ENCODE data around the gene ATP6V1C2. TPM values are rescaled to one million over a fixed set of nuclear protein-coding genes. Genes with fewer than 3 reads are reported as not detected.
A peak's percentile ranks its signal among the peaks of the same experiment; 100 is the strongest.

ATP6V1C2 gene
- total RNA-seq, 5 donors from 2014 or later (not counting 1 experiment from before 2014, with no cell fraction given) = 0.36 TPM; not detected in 4

GRCh38 chr2:10786240-10786982 is 65.0 kb downstream of the ATP6V1C2 start:
- Mint-ChIP-seq H3K4me1 (peaks cover 0 to 20% (median 2%) of the 10 kb centered on the region in 3 donors), H3K4me3 (no peak overlapping the region), H3K36me3 (peaks cover 81% of the 10 kb centered on the region), H3K27ac (no peak overlapping the region), H3K9me3 (no peaks in the 10 kb centered on the region), H3K27me3 (no peaks in the 10 kb centered on the region)
- no peak for ATAC-seq (replicated peaks in 1 of 4)
- Histone ChIP-seq H3K4me1 (ENCODE audit: control insufficient read depth in 1 of 2, extremely low read depth in 1 of 2, insufficient read depth in 2 of 2, low read length in 2 of 2) (peaks cover 0 to 7% of the 10 kb centered on the region in 2 experiments), H3K27me3 (replicated peaks in 1 of 2; ENCODE audit: control insufficient read depth in 2 of 2, extremely low read depth in 1 of 2, insufficient read depth in 2 of 2, low read length in 1 of 2) (no peaks in the 10 kb centered on the region), H3K9me3 (no peaks in the 10 kb centered on the region), H3K4me3 (ENCODE audit: control insufficient read depth in 1 of 2, extremely low read depth in 1 of 2, low read length in 1 of 2) (no peak overlapping the region), H3K36me3 (ENCODE audit: control insufficient read depth in 2 of 2, extremely low read depth in 1 of 2, insufficient read depth in 1 of 2, low read length in 1 of 2) (peaks cover 37 to 86% of the 10 kb centered on the region in 2 donors), H3K27ac (ENCODE audit: low read length) (no peak overlapping the region)
- ChIA-PET POLR2A (no interaction called here), CTCF (no interaction called here)
- WGBS (ENCODE audit: insufficient coverage) = 100% methylated on average over 1 of the region's 12 CpGs
- DNase-seq = no peak

GRCh38 chr2:10787176-10787968 is 65.9 kb downstream of the ATP6V1C2 start:
- ATAC-seq (replicated peaks in 1 of 4) = no peak
- no peaks in the 10 kb centered on the region for H3K9me3 ChIP-seq
- WGBS (ENCODE audit: insufficient coverage) = 75% methylated on average over 11 of the region's 20 CpGs
- Mint-ChIP-seq H3K27me3 (no peaks in the 10 kb centered on the region), H3K27ac (no peak overlapping the region), H3K4me3 (no peak overlapping the region), H3K9me3 (no peaks in the 10 kb centered on the region), H3K36me3 (peaks cover 75% of the 10 kb centered on the region), H3K4me1 (peaks cover 0 to 30% (median 11%) of the 10 kb centered on the region in 3 donors)
- peaks cover 35 to 84% of the 10 kb centered on the region in 2 donors for H3K36me3 ChIP-seq (ENCODE audit: control insufficient read depth in 2 of 2, extremely low read depth in 1 of 2, insufficient read depth in 1 of 2, low read length in 1 of 2)
- H3K27me3 ChIP-seq (replicated peaks in 1 of 2; ENCODE audit: control insufficient read depth in 2 of 2, extremely low read depth in 1 of 2, insufficient read depth in 2 of 2, low read length in 1 of 2) = no peaks in the 10 kb centered on the region
- no peak overlapping the region for H3K27ac ChIP-seq (ENCODE audit: low read length)
- H3K4me1 ChIP-seq (ENCODE audit: control insufficient read depth in 1 of 2, extremely low read depth in 1 of 2, insufficient read depth in 2 of 2, low read length in 2 of 2) = peaks cover 0 to 7% of the 10 kb centered on the region in 2 experiments
- H3K4me3 ChIP-seq (ENCODE audit: control insufficient read depth in 1 of 2, extremely low read depth in 1 of 2, low read length in 1 of 2) = no peak overlapping the region
- ChIA-PET CTCF (no interaction called here), POLR2A (no interaction called here)
- DNase-seq = peak in 19 of 35 experiments; percentile 8 to 41 (median 19)

GRCh38 chr2:10788855-10789254 is 67.4 kb downstream of the ATP6V1C2 start:
- H3K27me3 Mint-ChIP-seq = no peaks in the 10 kb centered on the region
- no peak for DNase-seq
- POLR2A ChIA-PET = no interaction called here
- no peak overlapping the region for H3K4me3 Mint-ChIP-seq
- WGBS (ENCODE audit: insufficient coverage) = 91% methylated on average over 3 of the region's 8 CpGs
- no peak overlapping the region for H3K27ac Mint-ChIP-seq
- no peak for ATAC-seq (replicated peaks in 1 of 4)
- H3K4me1 Mint-ChIP-seq = peaks cover 0 to 39% (median 15%) of the 10 kb centered on the region in 3 donors
- Histone ChIP-seq H3K4me3 (ENCODE audit: control insufficient read depth in 1 of 2, extremely low read depth in 1 of 2, low read length in 1 of 2) (no peak overlapping the region), H3K27me3 (replicated peaks in 1 of 2; ENCODE audit: control insufficient read depth in 2 of 2, extremely low read depth in 1 of 2, insufficient read depth in 2 of 2, low read length in 1 of 2) (no peaks in the 10 kb centered on the region), H3K27ac (ENCODE audit: low read length) (no peak overlapping the region), H3K9me3 (no peaks in the 10 kb centered on the region), H3K4me1 (ENCODE audit: control insufficient read depth in 1 of 2, extremely low read depth in 1 of 2, insufficient read depth in 2 of 2, low read length in 2 of 2) (peaks cover 0 to 10% of the 10 kb centered on the region in 2 experiments), H3K36me3 (ENCODE audit: control insufficient read depth in 2 of 2, extremely low read depth in 1 of 2, insufficient read depth in 1 of 2, low read length in 1 of 2) (peaks cover 42 to 90% of the 10 kb centered on the region in 2 donors)
- H3K36me3 Mint-ChIP-seq = peaks cover 70% of the 10 kb centered on the region
- CTCF ChIA-PET = interaction anchor here in 1 of 2 donors (0.7 to 1.2 kb wide), 4 partner anchors 9 to 794 kb away, joined by 3 to 4 read pairs (median 4); partner anchors contain the start of gene PDIA6
- no peaks in the 10 kb centered on the region for H3K9me3 Mint-ChIP-seq

- Histone ChIP-seq H3K9me3 (no peaks in the 10 kb centered on the region), H3K4me3 (ENCODE audit: control insufficient read depth in 1 of 2, extremely low read depth in 1 of 2, low read length in 1 of 2) (peak overlapping the region in 1 of 2 donors; percentile 8), H3K27me3 (replicated peaks in 1 of 2; ENCODE audit: control insufficient read depth in 2 of 2, extremely low read depth in 1 of 2, insufficient read depth in 2 of 2, low read length in 1 of 2) (no peaks in the 10 kb centered on the region), H3K27ac (ENCODE audit: low read length) (peak overlapping the region; percentile 71), H3K36me3 (ENCODE audit: control insufficient read depth in 2 of 2, extremely low read depth in 1 of 2, insufficient read depth in 1 of 2, low read length in 1 of 2) (peaks cover 35 to 83% of the 10 kb centered on the region in 2 donors), H3K4me1 (ENCODE audit: control insufficient read depth in 1 of 2, extremely low read depth in 1 of 2, insufficient read depth in 2 of 2, low read length in 2 of 2) (peaks cover 0 to 10% of the 10 kb centered on the region in 2 experiments)
- peak overlapping the region; percentile 64 to 92 for H3K27ac Mint-ChIP-seq
- ChIA-PET CTCF (interaction anchor here in 1 of 2 donors (0.5 kb wide), 1 partner anchor 7 kb away, joined by 4 read pairs; no protein-coding TSS in a partner anchor), POLR2A (interaction anchor here in 1 of 2 donors (0.6 to 1.1 kb wide), 2 partner anchors 22 to 1539 kb away, joined by 3 to 4 read pairs; partner anchors contain the start of gene PDIA6)
- peaks cover 62% of the 10 kb centered on the region for H3K36me3 Mint-ChIP-seq
- H3K9me3 Mint-ChIP-seq = no peaks in the 10 kb centered on the region
- H3K4me1 Mint-ChIP-seq = peaks cover 0 to 39% (median 15%) of the 10 kb centered on the region in 3 donors
- peak overlapping the region; percentile 13 to 77 (median 43) for H3K4me3 Mint-ChIP-seq
- H3K27me3 Mint-ChIP-seq = no peaks in the 10 kb centered on the region
- DNase-seq (peak in 8 of 35 experiments; percentile 15 to 55 (median 18)), ATAC-seq (replicated peaks in 1 of 4) (peak; percentile 59 to 75 (median 70))
- 72% methylated on average over 3 of the region's 6 CpGs for WGBS (ENCODE audit: insufficient coverage)
Measured at GRCh38 chr2:10790228-10790973, 69.0 kb downstream of the ATP6V1C2 start.

- peaks cover 22 to 82% of the 10 kb centered on the region in 2 donors for H3K36me3 ChIP-seq (ENCODE audit: control insufficient read depth in 2 of 2, extremely low read depth in 1 of 2, insufficient read depth in 1 of 2, low read length in 1 of 2)
- POLR2A ChIA-PET = interaction anchor here (0.6 kb wide), 2 partner anchors 9 to 1218 kb away, joined by 4 to 17 read pairs; no protein-coding TSS in a partner anchor
Measured at GRCh38 chr2:10792001-10792634, 70.7 kb downstream of the ATP6V1C2 start.

More at GRCh38 chr2:10792001-10792634, 70.7 kb downstream of the ATP6V1C2 start:
- H3K27ac ChIP-seq (ENCODE audit: low read length) = peak overlapping the region; percentile 71
- WGBS (ENCODE audit: insufficient coverage) = 80% methylated on average over 1 of the region's 2 CpGs
- peaks cover 0 to 10% of the 10 kb centered on the region in 2 experiments for H3K4me1 ChIP-seq (ENCODE audit: control insufficient read depth in 1 of 2, extremely low read depth in 1 of 2, insufficient read depth in 2 of 2, low read length in 2 of 2)
- no peak overlapping the region for H3K4me3 Mint-ChIP-seq
- H3K27me3 ChIP-seq (replicated peaks in 1 of 2; ENCODE audit: control insufficient read depth in 2 of 2, extremely low read depth in 1 of 2, insufficient read depth in 2 of 2, low read length in 1 of 2) = no peaks in the 10 kb centered on the region
- H3K4me3 ChIP-seq (ENCODE audit: control insufficient read depth in 1 of 2, extremely low read depth in 1 of 2, low read length in 1 of 2) = no peak overlapping the region
- peaks cover 59% of the 10 kb centered on the region for H3K36me3 Mint-ChIP-seq
- CTCF ChIA-PET = interaction anchor here in 1 of 2 donors (0.6 to 1.3 kb wide), 3 partner anchors 20 to 1592 kb away, joined by 3 to 7 read pairs (median 3); no protein-coding TSS in a partner anchor
- no peaks in the 10 kb centered on the region for H3K27me3 Mint-ChIP-seq
- peaks cover 0 to 39% (median 15%) of the 10 kb centered on the region in 3 donors for H3K4me1 Mint-ChIP-seq
- peak; percentile 44 to 61 (median 48) for ATAC-seq (replicated peaks in 1 of 4)
- H3K9me3 ChIP-seq = no peaks in the 10 kb centered on the region
- H3K9me3 Mint-ChIP-seq = no peaks in the 10 kb centered on the region
- peak overlapping the region; percentile 64 to 92 for H3K27ac Mint-ChIP-seq
- DNase-seq = peak in 1 of 35 experiments; percentile 23

All from T-cell (primary cell).